Loucy (cell line): ENCODE measurements around the gene CHN2.

Experiments
- H2AFZ ChIP-seq: fragments of 200-600 bp; sonication (generic); 2 replicates; pipeline ENCODE4 v1.6.0; 2016; ENCODE audit warnings: antibody characterized with exemption, mild to moderate bottlenecking, low read length, moderate library complexity
- H3F3A ChIP-seq: fragments of 200-600 bp; 2 replicates; pipeline ENCODE4 v1.6.0; 2016; ENCODE audit warnings: antibody characterized with exemption, low read depth, mild to moderate bottlenecking
- H3K27me3 ChIP-seq: fragments of 200-600 bp; sonication (generic); 2 replicates; pipeline ENCODE4 v1.6.1; 2014; ENCODE audit warnings: low read length, mild to moderate bottlenecking; ENCODE audit not compliant: insufficient read depth, poor library complexity, severe bottlenecking
- H3K36me3 ChIP-seq: fragments of 200-600 bp; sonication (generic); 2 replicates; pipeline ENCODE4 v1.6.1; 2016; ENCODE audit warnings: low read length; ENCODE audit not compliant: insufficient read depth
- H3K4me1 ChIP-seq: fragments of 200-600 bp; sonication (generic); 2 replicates; pipeline ENCODE4 v1.5.1; 2014; ENCODE audit warnings: low read length, mild to moderate bottlenecking; ENCODE audit not compliant: insufficient read depth, poor library complexity, severe bottlenecking
- H3K4me2 ChIP-seq: fragments of 200-600 bp; sonication (generic); 2 replicates; pipeline ENCODE4 v1.6.0; 2014; ENCODE audit warnings: antibody characterized with exemption, low read length, low read depth, mild to moderate bottlenecking; ENCODE audit not compliant: poor library complexity, severe bottlenecking
- H3K4me3 ChIP-seq: fragments of 200-600 bp; sonication (generic); 2 replicates; pipeline ENCODE4 v1.5.1; 2014; ENCODE audit warnings: low read length, mild to moderate bottlenecking, mixed read lengths; ENCODE audit not compliant: poor library complexity, severe bottlenecking
- H3K79me2 ChIP-seq: fragments of 200-600 bp; sonication (generic); 2 replicates; pipeline ENCODE4 v1.6.1; 2014; ENCODE audit warnings: low read length; ENCODE audit not compliant: insufficient read depth
- H3K9ac ChIP-seq: fragments of 200-600 bp; sonication (generic); 2 replicates; pipeline ENCODE4 v1.6.0; 2014; ENCODE audit warnings: mild to moderate bottlenecking, low read depth, low read length, moderate library complexity; ENCODE audit not compliant: poor library complexity, severe bottlenecking
- H3K9me2 ChIP-seq: fragments of 200-600 bp; sonication (generic); replicated peaks from 2 replicates; pipeline ENCODE4 v1.6.1; 2016; ENCODE audit warnings: low read depth, low read length, mixed read lengths
- H3K9me3 ChIP-seq: fragments of 200-600 bp; sonication (generic); 2 replicates; pipeline ENCODE4 v1.6.1; 2014; ENCODE audit warnings: mild to moderate bottlenecking, antibody characterized with exemption, low read length, low read depth; ENCODE audit not compliant: insufficient read depth
- H4K20me1 ChIP-seq: fragments of 200-600 bp; sonication (generic); 2 replicates; pipeline ENCODE4 v1.6.0; 2014; ENCODE audit warnings: antibody characterized with exemption, low read length, mild to moderate bottlenecking; ENCODE audit not compliant: insufficient read depth, poor library complexity, severe bottlenecking
- CTCF ChIP-seq: fragments of 200-600 bp; sonication (generic); conservative IDR thresholded peaks from 2 replicates; pipeline ENCODE4 v1.5.1; 2014; ENCODE audit warnings: mild to moderate bottlenecking, antibody characterized with exemption, low read length
- EZH2phosphoT487 ChIP-seq: fragments of 200-600 bp; IDR thresholded peaks from 2 replicates; pipeline ENCODE4 v1.6.1; 2018; ENCODE audit warnings: antibody characterized with exemption, mild to moderate bottlenecking, moderate library complexity, borderline replicate concordance

Gene CHN2

GRCh38 chr7:29429401-29429800 lies 234.8 kb downstream of the CHN2 start:
- Histone ChIP-seq H3K36me3 (no peaks in the 10 kb centered on the region), H3K9me3 (no peaks in the 10 kb centered on the region), H3K4me3 (no peak overlapping the region), H3F3A (no peaks in the 10 kb centered on the region), H3K4me2 (no peak overlapping the region), H3K79me2 (no peaks in the 10 kb centered on the region), H4K20me1 (no peaks in the 10 kb centered on the region), H3K9ac (no peak overlapping the region), H2AFZ (no peak overlapping the region), H3K27me3 (no peaks in the 10 kb centered on the region), H3K4me1 (peaks cover 8% of the 10 kb centered on the region), H3K9me2 (no peaks in the 10 kb centered on the region)
- TF ChIP-seq EZH2phosphoT487 (no peak), CTCF (no peak)

- H3K9me3 ChIP-seq, result no peaks in the 10 kb centered on the region
- H2AFZ ChIP-seq, result no peak overlapping the region
- H4K20me1 ChIP-seq, result no peaks in the 10 kb centered on the region
- H3K4me2 ChIP-seq, result no peak overlapping the region
- no peaks in the 10 kb centered on the region for H3K36me3 ChIP-seq
- H3K4me1 ChIP-seq, result peaks cover 8% of the 10 kb centered on the region
- TF ChIP-seq CTCF, result no peak
- no peak for TF ChIP-seq EZH2phosphoT487
- no peaks in the 10 kb centered on the region for H3K27me3 ChIP-seq
- H3F3A ChIP-seq, result no peaks in the 10 kb centered on the region
- H3K9me2 ChIP-seq, result no peaks in the 10 kb centered on the region
- H3K4me3 ChIP-seq, result no peak overlapping the region
- no peak overlapping the region for H3K9ac ChIP-seq
- H3K79me2 ChIP-seq, result no peaks in the 10 kb centered on the region
Observed at GRCh38 chr7:29430279-29430949, 235.8 kb downstream of the CHN2 start.

GRCh38 chr7:29431686-29432085 lies 237.1 kb downstream of the CHN2 start:
- no peak for TF ChIP-seq CTCF
- no peaks in the 10 kb centered on the region for H4K20me1 ChIP-seq
- H3K4me3 ChIP-seq, result no peak overlapping the region
- no peaks in the 10 kb centered on the region for H3K27me3 ChIP-seq
- H3F3A ChIP-seq, result no peaks in the 10 kb centered on the region
- no peaks in the 10 kb centered on the region for H3K36me3 ChIP-seq
- H3K9me3 ChIP-seq, result no peaks in the 10 kb centered on the region
- no peaks in the 10 kb centered on the region for H3K79me2 ChIP-seq
- no peak overlapping the region for H3K9ac ChIP-seq
- no peak overlapping the region for H2AFZ ChIP-seq
- H3K9me2 ChIP-seq, result no peaks in the 10 kb centered on the region
- peaks cover 8% of the 10 kb centered on the region for H3K4me1 ChIP-seq
- no peak overlapping the region for H3K4me2 ChIP-seq
